GM13977 (cell line): ENCODE measurements around the gene SMIM29.

ENCODE experiments used
- DNase-seq: peaks from one replicate; pipeline ENCODE4 v3.0.0; 2012; ENCODE audit warnings: low spot score
- CTCF ChIP-seq: IDR thresholded peaks from 2 replicates; pipeline ENCODE4 v1.5.1; 2012; ENCODE audit warnings: mild to moderate bottlenecking, control low read depth; ENCODE audit not compliant: insufficient read depth; ENCODE audit errors: extremely low read depth, missing control alignments
- in situ Hi-C: fragments of 300-500 bp; cut with MboI; formaldehyde crosslinking; loops from one replicate; pipeline ENCODE4 v1.12.0; 2022; ENCODE audit warnings: low sequenced_read_pairs, low pct_unique_long_range_greater_than_20kb, mixed read lengths, inconsistent platforms; ENCODE audit not compliant: unreplicated experiment

SMIM29 gene

GRCh38 chr6:34205916-34206315 lies 42.9 kb downstream of the SMIM29 start:
- no peak for DNase-seq
- in situ Hi-C loops = no loop called here
- TF ChIP-seq CTCF = no peak

- in situ Hi-C loops = no loop called here
- DNase-seq = no peak
- TF ChIP-seq CTCF = no peak
These were observed 43.3 kb downstream of the SMIM29 start for GRCh38 chr6:34205466-34205865.

- no peak for DNase-seq
- no peak for TF ChIP-seq CTCF
- in situ Hi-C loops = no loop called here
These were observed 44.1 kb downstream of the SMIM29 start for GRCh38 chr6:34204693-34205092.

GRCh38 chr6:34202329-34203201 lies 46.2 kb downstream of the SMIM29 start:
- no peak for DNase-seq

GRCh38 chr6:34201455-34202107 lies 47.2 kb downstream of the SMIM29 start:
- in situ Hi-C loops = no loop called here
- DNase-seq = no peak

More at GRCh38 chr6:34202329-34203201, 46.2 kb downstream of the SMIM29 start:
- TF ChIP-seq CTCF = no peak
- in situ Hi-C loops = no loop called here

More at GRCh38 chr6:34201455-34202107, 47.2 kb downstream of the SMIM29 start:
- no peak for TF ChIP-seq CTCF
